MM.1S (cell line): ENCODE measurements around the gene KRT84.

Experiments used
- CTCF ChIP-seq: fragments of 300-600 bp; sonication (generic); IDR thresholded peaks from 2 replicates; pipeline ENCODE4 v1.5.1; 2016; ENCODE audit warnings: antibody characterized with exemption, low read length, mixed read lengths
- EZH2 ChIP-seq: fragments of 300-600 bp; sonication (generic); optimal IDR thresholded peaks from 2 replicates; pipeline ENCODE3; 2017; ENCODE audit warnings: low read depth, mild to moderate bottlenecking, antibody characterized with exemption, low read length, mixed read lengths

- TF ChIP-seq CTCF (no peak), EZH2 (no peak)
Measured at GRCh38 chr12:52336641-52337040, 48.8 kb downstream of the KRT84 start.
